ENCODE measurements around the gene GATA2.

GRCh38 chr3:128503751-128504532, 10.9 kb upstream of the GATA2 start:
- TF ChIP-seq, protein P1, sequence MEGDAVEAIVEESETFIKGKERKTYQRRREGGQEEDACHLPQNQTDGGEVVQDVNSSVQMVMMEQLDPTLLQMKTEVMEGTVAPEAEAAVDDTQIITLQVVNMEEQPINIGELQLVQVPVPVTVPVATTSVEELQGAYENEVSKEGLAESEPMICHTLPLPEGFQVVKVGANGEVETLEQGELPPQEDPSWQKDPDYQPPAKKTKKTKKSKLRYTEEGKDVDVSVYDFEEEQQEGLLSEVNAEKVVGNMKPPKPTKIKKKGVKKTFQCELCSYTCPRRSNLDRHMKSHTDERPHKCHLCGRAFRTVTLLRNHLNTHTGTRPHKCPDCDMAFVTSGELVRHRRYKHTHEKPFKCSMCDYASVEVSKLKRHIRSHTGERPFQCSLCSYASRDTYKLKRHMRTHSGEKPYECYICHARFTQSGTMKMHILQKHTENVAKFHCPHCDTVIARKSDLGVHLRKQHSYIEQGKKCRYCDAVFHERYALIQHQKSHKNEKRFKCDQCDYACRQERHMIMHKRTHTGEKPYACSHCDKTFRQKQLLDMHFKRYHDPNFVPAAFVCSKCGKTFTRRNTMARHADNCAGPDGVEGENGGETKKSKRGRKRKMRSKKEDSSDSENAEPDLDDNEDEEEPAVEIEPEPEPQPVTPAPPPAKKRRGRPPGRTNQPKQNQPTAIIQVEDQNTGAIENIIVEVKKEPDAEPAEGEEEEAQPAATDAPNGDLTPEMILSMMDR (IDR thresholded peaks at IDR 0.05), result no peak
- TF ChIP-seq POLR2A (IDR thresholded peaks at IDR 0.05), result no peak
